ENCODE data around the gene TAS2R40.
A peak's percentile ranks its signal among the peaks of the same experiment; 100 is the strongest.

Gene TAS2R40

GRCh38 chr7:143235561-143235960 is 13.7 kb downstream of the TAS2R40 start:
- no peak for DNase-seq
- TF ChIP-seq POLR2A (IDR thresholded peaks at IDR 0.05; ENCODE audit: low read length) (no peak), GATA1 (IDR thresholded peaks at IDR 0.05; ENCODE audit: low read depth, low read length) (no peak)

DNA sequence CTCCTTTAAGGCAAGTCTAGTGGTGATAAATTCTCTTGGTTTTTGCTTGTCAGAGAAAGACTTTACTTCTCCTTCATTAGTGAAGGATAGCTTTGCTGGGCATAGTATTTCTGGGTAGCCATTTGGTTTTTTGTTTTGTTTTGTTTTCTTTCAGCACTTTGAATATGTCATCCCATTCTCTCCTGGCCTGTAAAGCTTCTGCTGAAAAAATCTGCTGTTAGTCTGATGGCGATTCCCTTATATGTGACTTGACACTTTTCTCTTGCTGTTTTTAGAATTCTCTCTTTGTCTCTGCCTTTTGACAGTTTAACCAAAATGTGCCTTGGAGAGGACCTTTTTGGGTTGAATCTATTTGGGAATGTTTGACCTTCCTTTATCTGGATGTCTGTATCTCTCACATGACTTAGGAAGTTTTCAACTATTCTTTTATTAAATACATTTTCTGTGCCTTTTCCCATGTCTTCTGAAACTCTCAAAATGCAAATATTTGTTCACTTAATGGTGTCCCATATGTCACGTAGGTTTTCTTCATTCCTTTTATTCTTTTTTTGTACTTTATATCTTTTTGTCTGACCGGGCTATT is 14.7 kb downstream of the TAS2R40 start:
- DNase-seq: no peak
- TF ChIP-seq POLR2A (IDR thresholded peaks at IDR 0.05; ENCODE audit: low read length) (no peak), GATA1 (IDR thresholded peaks at IDR 0.05; ENCODE audit: low read depth, low read length) (no peak)

DNA sequence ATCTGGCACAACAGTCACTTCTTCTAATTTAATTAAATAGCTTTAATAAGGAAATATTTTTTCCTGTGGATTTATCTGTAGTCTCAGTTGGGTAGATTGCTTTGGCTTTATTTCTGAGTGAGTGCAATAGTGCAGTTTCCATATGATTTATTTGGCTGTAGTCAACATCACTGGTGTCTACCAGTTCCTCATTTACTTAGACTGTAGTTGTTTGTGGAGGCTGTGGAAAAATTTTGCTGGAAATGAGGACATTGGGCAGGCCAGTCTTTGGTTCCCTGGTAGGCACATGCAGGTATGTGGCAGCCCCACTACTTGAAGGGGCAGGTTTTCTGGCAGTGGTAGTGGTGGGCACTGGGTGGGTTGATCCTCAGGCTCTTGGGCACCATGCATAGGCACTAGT is 15.5 kb downstream of the TAS2R40 start:
- no peak for TF ChIP-seq POLR2A (IDR thresholded peaks at IDR 0.05; ENCODE audit: low read length)
- TF ChIP-seq GATA1 (IDR thresholded peaks at IDR 0.05; ENCODE audit: low read depth, low read length): no peak
- DNase-seq: no peak

- DNase-seq: no peak
These were observed 16.6 kb downstream of the TAS2R40 start for GRCh38 chr7:143238289-143238980.

GRCh38 chr7:143239813-143240212 is 18.0 kb downstream of the TAS2R40 start:
- no peak for TF ChIP-seq GATA1 (IDR thresholded peaks at IDR 0.05; ENCODE audit: low read depth, low read length)
- TF ChIP-seq POLR2A (IDR thresholded peaks at IDR 0.05; ENCODE audit: low read length): no peak
- DNase-seq: no peak

More at GRCh38 chr7:143238289-143238980, 16.6 kb downstream of the TAS2R40 start:
- TF ChIP-seq POLR2A (IDR thresholded peaks at IDR 0.05; ENCODE audit: low read length): no peak
- no peak for TF ChIP-seq GATA1 (IDR thresholded peaks at IDR 0.05; ENCODE audit: low read depth, low read length)

- peak; percentile 72 to 79 for DNase-seq
- TF ChIP-seq POLR2A (IDR thresholded peaks at IDR 0.05; ENCODE audit: low read length) (no peak), GATA1 (IDR thresholded peaks at IDR 0.05; ENCODE audit: low read depth, low read length) (no peak)
These were observed 18.7 kb downstream of the TAS2R40 start for GRCh38 chr7:143240291-143241168.

DNA sequence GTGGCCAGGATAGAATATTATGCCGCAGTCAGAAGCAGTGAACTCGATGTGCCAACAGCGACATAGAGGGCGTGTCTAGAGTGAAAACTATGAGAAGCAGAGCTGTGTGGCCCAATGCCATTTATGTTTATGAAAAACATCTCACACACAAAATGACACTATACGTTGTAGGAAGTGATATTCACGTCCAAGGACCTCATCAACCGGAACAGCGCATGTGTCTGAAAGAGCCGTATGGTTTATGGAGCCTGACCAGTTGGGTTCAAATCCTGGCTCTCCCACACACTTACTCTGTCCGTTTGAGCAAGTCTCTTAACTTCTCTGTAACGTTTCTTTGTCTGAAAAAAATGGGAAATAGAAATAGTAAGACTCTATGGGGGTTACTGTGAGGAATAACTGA is 20.5 kb downstream of the TAS2R40 start:
- DNase-seq: no peak
- TF ChIP-seq GATA1 (IDR thresholded peaks at IDR 0.05; ENCODE audit: low read depth, low read length) (no peak), POLR2A (IDR thresholded peaks at IDR 0.05; ENCODE audit: low read length) (no peak)

GRCh38 chr7:143243111-143243510 is 21.3 kb downstream of the TAS2R40 start:
- no peak for TF ChIP-seq POLR2A (IDR thresholded peaks at IDR 0.05; ENCODE audit: low read length)
- TF ChIP-seq GATA1 (IDR thresholded peaks at IDR 0.05; ENCODE audit: low read depth, low read length): no peak
- DNase-seq: no peak

DNA sequence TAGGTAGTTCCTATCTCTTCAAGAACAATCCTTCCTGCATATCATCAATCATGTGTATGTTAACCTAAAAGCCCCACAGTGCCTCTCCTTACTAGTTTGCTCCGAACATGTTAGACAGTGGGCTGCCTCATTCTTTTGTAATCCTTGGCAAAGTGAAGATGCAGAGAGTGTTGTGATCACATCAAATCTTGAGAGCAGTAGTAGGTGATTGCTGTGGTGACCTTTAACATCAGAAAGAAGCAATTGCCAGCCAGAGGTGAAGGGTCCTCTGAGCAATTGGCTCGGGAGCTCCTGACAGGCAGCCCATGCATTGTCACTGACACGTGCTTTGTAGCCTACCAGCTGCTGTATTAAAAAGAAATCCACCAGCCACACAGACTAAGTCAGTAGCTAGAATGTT is 21.8 kb downstream of the TAS2R40 start:
- no peak for DNase-seq
- no peak for TF ChIP-seq GATA1 (IDR thresholded peaks at IDR 0.05; ENCODE audit: low read depth, low read length)
- no peak for TF ChIP-seq POLR2A (IDR thresholded peaks at IDR 0.05; ENCODE audit: low read length)

DNA sequence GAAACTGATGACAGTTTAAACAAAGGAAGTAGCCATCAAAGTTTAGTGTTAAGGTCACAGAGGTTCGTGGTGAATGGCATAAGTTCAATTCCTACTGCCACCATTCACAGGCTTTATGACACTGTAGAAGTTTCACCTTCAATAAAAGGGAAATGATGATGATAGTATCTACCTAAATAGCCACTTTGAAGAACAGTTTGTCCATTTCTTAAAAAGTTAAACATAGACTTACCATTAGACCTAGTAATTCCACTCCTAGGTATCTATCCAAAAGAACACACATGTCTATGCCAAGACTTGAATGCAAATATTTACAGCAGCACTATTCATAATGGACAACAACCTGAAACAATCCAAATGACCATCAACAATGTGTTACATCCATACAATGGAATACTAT is 22.5 kb downstream of the TAS2R40 start:
- no peak for DNase-seq
- TF ChIP-seq POLR2A (IDR thresholded peaks at IDR 0.05; ENCODE audit: low read length) (no peak), GATA1 (IDR thresholded peaks at IDR 0.05; ENCODE audit: low read depth, low read length) (no peak)

GRCh38 chr7:143245123-143245522 is 23.3 kb downstream of the TAS2R40 start:
- TF ChIP-seq POLR2A (IDR thresholded peaks at IDR 0.05; ENCODE audit: low read length) (no peak), GATA1 (IDR thresholded peaks at IDR 0.05; ENCODE audit: low read depth, low read length) (no peak)
- no peak for DNase-seq

- no peak for DNase-seq
- TF ChIP-seq GATA1 (IDR thresholded peaks at IDR 0.05; ENCODE audit: low read depth, low read length) (no peak), POLR2A (IDR thresholded peaks at IDR 0.05; ENCODE audit: low read length) (no peak)
These were observed 25.5 kb downstream of the TAS2R40 start for GRCh38 chr7:143247372-143247771.

DNA sequence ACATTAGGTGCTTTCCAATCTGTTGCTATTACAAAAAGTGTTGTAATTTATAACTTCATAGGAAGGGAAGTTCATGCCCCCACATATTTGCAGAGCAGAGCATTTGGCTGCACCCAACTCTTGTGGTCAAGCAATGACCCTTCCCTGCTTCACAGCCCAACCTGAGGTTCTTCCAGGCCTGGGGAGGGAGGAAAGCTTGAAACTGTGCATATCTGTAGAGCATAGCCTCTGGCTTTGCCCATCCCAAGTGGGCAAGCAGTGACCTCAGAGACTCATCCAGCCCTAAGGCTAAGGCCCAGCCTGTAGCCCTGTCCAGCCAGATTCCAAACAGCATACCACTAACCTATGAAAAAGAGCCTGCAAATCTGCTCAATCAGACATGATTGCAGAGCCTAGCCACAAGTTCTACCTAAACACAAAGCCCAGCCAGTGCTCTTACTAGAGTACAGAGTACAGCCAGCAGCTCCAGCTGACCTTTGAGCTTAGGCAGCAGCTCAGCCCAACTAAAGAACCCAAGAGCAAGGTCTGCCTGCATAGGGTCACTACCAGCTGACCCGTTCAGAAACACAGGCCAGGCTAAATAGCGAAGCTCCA is 27.0 kb downstream of the TAS2R40 start:
- no peak for TF ChIP-seq POLR2A (IDR thresholded peaks at IDR 0.05; ENCODE audit: low read length)
- no peak for TF ChIP-seq GATA1 (IDR thresholded peaks at IDR 0.05; ENCODE audit: low read depth, low read length)
- DNase-seq: no peak

- TF ChIP-seq GATA1 (IDR thresholded peaks at IDR 0.05; ENCODE audit: low read depth, low read length) (no peak), POLR2A (IDR thresholded peaks at IDR 0.05; ENCODE audit: low read length) (no peak)
- DNase-seq: no peak
These were observed 28.4 kb downstream of the TAS2R40 start for GRCh38 chr7:143250199-143250598.
